ENCODE measurements around the gene IL15.
"Not testable (repeated sequence)": the region's sequence is repeated elsewhere in the genome, so short reads cannot be mapped to it uniquely, and the experiment has no call there.

Gene IL15, protein sequence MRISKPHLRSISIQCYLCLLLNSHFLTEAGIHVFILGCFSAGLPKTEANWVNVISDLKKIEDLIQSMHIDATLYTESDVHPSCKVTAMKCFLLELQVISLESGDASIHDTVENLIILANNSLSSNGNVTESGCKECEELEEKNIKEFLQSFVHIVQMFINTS

DNA sequence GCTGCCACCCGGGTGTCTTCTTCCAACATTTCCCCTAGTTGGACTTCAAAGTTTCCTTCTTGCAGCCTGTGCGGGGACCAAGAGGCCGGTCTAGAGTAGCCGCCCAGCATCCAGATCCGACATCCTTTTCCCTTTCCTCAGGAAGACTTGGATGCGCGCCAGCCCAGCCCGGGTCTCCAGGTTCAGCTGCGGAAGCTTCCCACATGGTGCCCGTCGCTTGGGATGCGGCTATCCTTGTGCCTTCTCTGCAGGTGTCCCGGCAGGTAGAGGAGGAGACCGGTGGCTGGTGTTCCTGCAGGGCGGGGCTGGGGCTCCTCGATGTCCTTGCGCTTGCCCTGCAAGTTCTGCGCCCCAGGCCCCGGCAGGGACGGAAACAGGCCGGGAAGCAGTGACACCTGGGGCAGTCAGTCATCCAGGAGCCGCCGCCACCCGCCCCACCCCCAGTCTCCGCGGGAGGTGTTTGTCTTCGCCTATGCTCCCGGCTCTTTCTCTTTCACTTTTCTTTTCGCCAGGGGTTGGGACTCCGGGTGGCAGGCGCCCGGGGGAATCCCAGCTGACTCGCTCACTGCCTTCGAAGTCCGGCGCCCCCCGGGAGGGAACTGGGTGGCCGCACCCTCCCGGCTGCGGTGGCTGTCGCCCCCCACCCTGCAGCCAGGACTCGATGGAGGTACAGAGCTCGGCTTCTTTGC lies at the start of gene IL15:
TSS of gene IL15 (plus strand) at position 502 of the 689 bp plus-strand sequence. CDS start 82,882 bp downstream, outside the sequence.
- DNase-seq (ENCODE audit: low read depth in 1 of 2, low spot score in 1 of 2): peak; percentile 32 to 55

DNA sequence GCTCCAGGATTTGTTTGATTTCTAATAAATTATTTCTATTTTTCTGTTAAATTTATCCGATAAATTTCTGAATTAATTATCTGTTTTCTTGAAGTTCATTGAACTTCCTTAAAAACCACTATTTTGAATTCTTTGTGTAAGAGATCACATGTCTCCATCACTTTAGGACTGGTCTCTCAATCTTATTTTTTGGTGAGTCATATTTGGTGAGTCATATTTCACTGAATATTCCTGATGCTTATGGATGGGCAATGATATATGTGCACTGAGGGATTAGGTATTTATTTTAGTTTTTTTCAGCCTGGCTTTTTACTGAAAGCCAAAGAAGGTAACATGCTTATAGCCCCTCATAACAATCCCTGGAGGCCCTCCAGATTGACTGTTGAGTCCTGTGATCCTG lies 48.5 kb upstream of the IL15 start:
- no peak for DNase-seq (ENCODE audit: low read depth in 1 of 2, low spot score in 1 of 2)

DNA sequence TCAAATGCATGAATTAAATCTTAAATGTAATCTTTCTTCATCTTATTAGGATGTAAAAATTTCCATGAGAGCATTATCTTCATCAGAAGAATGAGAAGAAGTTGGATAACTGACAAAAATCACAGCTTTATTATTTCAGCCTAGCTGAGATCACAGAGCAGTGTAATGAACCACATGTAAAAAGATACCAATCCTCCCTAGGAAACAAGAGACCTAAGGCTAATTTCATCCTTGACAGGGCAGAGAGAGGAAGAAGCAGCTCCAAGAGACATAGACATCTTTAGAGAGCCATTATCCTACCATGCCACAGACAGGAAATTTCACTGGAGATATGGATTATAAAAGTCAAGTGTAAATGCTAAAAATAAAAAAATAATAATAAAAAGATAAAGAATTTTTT lies 40.9 kb upstream of the IL15 start:
- DNase-seq (ENCODE audit: low read depth in 1 of 2, low spot score in 1 of 2): no peak

DNA sequence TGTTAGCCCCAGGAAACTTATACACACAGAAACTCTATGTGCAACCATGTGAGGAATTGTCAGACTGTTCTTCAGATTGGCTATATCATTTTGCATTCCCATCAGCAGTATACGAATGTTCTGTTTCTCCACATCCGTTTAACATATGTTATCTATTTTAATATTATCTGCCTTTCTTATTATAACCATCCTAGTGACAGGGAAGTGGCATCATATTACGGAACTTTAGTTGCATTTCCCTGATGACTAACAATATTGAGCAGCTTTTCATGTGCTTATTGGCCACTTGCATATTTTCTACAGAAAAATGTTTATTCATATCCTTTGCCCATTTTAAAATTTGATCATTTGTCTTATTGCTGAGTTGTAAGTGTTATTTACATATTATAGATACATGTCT lies 36.5 kb upstream of the IL15 start:
- DNase-seq (ENCODE audit: low read depth in 1 of 2, low spot score in 1 of 2): no peak

DNA sequence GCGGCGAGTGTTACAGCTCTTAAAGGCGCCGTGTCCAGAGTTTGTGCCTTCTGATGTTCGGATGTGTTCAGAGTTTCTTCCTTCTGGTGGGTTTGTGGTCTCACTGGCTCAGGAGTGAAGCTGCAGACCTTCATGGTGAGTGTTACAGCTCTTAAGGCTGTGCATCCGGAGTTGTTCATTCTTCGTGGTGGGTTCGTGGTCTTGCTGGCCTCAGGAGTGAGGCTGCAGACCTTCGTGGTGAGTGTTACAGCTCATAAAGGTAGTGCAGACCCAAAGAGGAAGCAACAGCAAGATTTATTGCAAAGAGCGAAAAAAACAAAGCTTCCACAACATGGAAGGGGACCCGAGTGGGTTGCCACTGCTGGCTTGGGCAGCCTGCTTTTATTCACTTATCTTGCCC lies 31.7 kb upstream of the IL15 start:
- DNase-seq (ENCODE audit: low read depth in 1 of 2, low spot score in 1 of 2): not testable (repeated sequence)

DNA sequence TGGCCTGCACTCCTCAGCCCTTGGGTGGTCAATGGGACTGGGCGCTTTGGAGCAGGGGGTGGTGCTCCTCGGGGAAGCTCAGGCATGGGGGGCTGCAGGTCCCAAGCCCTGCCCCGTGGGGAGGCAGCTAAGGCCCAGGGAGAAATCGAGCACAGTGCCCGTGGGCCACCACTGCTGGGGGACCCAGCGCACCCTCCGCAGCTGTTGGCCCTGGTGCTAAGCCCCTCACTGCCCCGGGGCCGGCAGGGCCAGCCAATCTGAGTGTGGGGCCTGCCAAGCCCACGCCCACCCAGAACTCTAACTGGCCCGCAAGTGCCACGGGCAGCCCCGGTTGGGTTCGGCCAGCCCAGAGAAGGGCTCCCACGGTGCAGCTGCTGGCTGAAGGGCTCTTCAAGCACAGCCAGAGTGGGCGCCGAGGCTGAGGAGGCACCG lies 30.9 kb upstream of the IL15 start:
- no peak for DNase-seq (ENCODE audit: low read depth in 1 of 2, low spot score in 1 of 2)

DNA sequence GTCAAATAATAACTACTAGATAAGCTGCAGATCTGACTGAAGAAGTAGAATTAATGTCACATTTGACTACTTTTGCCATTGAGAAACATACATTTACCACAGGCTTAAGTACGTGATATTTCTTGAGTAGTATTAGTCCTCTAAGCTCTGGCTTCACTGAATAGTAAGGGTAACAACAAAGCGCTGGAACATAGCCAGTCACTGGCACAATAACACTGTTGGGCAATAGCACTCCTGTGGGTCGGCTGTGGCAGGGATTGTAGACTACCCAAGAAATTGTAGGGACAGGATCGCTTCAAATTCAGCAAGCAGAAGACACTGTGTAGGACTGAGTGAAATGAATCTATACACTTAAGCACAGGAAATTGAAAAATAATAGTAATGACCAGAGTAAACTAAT lies 27.1 kb upstream of the IL15 start:
- no peak for DNase-seq (ENCODE audit: low read depth in 1 of 2, low spot score in 1 of 2)

DNA sequence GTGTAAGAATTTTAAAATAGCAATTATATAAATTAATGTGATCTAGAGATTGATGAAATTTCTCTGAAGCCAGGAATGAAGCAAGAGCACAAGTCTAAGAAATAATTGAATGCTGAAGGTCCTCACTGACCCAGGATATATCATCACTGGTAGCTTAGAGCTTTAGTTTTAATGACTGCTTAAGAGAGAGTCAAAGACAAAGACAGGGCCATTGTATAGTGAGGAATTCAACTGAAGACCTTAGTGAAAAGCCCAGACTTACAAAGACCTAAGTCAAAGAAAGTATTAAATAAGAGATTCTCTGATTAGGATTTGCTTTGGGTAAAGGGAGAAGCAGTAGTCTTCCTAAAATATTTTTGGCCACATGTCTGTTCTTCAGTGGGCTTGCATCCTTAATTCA lies 26.0 kb upstream of the IL15 start:
- DNase-seq (ENCODE audit: low read depth in 1 of 2, low spot score in 1 of 2): no peak

DNA sequence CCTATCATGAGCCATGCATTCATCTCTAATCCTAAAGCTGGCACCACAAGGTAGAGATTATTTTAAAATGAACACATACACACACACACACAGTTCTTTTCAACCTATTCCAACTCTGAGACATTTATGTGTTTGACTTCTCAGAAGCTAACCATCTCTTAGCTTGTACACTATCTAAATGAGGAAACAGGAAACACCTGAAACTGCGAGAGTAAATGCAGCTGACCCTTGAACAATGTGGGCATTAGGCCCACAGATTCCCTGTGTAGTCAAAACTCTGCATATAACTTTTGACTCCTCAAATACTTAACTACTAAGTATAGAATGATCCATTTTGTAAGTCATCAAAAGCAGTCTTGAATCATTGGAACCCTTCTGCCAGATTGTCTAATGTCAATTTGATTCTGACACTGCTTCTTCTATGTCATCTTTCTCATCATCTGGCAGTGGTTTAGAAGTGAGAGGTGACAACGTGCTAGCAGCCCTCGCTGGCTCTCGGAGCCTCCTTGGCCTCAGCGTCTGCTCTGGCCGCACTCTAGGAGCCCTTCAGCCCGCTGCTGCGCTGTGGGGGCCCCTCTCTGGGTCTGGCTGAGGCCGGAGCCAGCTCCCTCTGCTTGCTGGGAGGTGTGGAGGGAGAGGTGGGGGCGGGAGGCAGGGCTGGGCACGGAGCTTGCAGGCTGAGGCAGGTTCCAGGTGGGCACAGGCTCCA lies 21.4 kb upstream of the IL15 start:
- no peak for DNase-seq (ENCODE audit: low read depth in 1 of 2, low spot score in 1 of 2)

DNA sequence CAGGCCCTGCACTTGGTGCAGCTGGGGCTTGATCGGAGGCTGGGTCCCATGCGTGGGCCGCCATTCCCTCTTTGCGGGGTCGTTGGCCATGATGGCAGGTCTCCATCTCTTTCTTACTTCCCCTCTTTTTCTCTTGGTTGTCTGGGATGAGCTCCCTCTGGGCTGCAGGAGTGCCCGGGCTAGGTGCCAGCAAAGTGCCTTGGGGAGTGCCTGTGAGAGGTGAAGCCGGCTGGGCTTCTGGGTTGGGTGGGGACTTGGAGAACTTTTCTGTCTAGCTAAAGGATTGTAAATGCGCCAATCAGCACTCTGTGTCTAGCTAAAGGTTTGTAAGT lies 20.8 kb upstream of the IL15 start:
- DNase-seq (ENCODE audit: low read depth in 1 of 2, low spot score in 1 of 2): not testable (repeated sequence)

DNA sequence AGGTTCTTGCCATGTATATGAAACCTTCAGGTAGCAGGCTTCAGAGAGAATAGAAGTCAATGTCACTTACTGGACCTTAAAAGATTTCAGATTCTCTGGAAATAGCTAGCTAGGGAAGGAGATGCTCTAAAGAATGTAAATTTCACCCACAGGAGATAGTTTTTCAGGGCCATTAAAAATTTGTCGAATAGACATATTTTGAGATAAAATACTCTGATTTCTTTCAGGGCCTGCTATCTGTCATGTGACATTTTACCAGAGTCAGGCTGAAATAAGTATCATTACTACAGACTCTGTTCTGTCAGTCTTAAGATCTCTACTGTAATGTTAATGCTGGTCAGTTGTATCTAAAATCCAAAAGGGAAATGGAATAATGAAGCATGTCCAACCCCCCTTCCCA lies 15.7 kb upstream of the IL15 start:
- no peak for DNase-seq (ENCODE audit: low read depth in 1 of 2, low spot score in 1 of 2)

DNA sequence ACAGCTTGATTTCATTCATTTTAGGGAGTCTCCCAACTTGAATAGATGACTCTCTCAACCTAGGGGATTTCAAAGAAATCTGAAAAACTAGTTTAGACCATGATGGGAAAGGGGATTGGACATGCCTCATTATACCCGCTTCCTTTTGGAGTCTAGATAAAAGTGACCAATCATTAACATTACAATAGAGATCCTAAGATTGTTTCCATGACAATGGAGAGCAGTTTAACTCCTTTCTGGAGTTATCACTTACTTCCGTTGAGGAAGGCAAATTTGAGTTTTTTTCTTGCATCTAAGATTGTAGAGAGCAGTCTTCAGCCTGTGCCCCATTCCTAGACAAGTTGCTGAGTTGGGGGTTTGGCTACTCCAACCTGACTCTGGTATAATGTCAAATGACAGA lies 11.4 kb upstream of the IL15 start:
- DNase-seq (ENCODE audit: low read depth in 1 of 2, low spot score in 1 of 2): no peak

DNA sequence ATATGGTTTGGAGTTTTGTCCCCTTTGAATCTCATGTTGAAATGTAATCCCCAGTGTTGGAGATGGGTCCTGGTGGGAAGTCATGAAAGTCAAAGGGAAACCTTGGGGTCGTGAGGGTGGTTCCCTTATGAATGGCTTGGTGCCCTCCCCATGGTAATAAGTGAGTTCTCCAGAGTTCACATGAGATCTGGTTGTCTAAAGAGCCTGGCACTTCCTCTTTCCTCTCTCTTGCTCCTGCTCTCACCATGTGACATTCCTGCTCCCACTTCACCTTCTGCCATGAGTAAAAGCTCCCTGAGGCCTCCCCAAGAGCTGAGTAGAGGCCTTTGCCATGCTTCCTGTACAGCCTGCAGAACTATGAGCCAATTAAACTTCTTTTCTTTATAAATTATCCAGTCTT lies 5.5 kb upstream of the IL15 start:
- no peak for DNase-seq (ENCODE audit: low read depth in 1 of 2, low spot score in 1 of 2)

DNA sequence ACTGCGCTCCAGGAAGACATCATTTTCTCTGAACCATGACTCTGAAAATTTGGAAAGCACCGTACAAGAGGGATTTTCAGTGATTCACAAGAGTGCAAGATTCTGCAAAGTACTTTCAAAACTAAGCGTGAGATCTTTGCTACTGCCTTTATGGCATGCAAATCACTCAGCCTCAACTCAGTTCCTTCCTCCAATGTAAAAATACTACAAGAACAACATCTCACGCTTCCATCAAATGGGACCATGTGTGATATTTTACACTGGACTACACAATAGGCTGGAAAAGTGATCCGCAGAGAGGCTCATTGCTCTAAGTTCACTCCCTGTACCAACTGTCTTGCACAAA lies 674 bp upstream of the IL15 start:
- DNase-seq (ENCODE audit: low read depth in 1 of 2, low spot score in 1 of 2): no peak

DNA sequence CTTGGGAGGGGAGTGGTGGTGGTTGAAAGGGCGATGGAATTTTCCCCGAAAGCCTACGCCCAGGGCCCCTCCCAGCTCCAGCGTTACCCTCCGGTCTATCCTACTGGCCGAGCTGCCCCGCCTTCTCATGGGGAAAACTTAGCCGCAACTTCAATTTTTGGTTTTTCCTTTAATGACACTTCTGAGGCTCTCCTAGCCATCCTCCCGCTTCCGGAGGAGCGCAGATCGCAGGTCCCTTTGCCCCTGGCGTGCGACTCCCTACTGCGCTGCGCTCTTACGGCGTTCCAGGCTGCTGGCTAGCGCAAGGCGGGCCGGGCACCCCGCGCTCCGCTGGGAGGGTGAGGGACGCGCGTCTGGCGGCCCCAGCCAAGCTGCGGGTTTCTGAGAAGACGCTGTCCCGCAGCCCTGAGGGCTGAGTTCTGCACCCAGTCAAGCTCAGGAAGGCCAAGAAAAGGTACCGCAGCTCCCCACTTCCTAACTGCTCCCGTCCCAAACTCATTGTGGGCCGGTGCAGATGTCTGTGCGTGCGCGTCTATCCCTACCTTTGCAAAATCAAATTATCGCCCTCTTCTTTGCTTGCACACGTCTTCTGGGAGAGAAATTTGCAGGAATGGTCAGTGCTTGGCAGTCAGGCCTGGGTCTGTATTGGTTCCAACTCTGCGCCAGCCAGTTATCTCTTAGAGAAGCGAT lies 533 bp downstream of the IL15 start:
- DNase-seq (ENCODE audit: low read depth in 1 of 2, low spot score in 1 of 2): peak in 1 of 2 donors; percentile 4

DNA sequence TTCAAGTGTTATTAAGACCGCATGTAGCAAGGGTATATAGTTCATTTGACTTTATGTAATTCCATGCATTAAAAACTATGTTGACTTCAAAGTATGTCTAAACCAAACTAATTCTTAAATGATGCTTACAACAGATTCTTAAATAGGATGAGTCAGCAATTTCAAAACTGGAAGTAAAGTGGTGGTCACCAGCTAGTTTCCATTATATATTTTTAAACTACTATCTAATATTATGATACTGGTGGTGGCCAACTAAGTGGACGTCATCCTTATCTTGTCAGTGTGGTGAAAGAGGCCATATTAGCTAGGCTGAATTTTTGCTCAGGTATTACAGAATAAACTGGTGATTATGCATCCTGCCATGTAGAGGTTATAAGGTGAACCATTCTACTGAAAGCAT lies 1.2 kb downstream of the IL15 start:
- no peak for DNase-seq (ENCODE audit: low read depth in 1 of 2, low spot score in 1 of 2)

DNA sequence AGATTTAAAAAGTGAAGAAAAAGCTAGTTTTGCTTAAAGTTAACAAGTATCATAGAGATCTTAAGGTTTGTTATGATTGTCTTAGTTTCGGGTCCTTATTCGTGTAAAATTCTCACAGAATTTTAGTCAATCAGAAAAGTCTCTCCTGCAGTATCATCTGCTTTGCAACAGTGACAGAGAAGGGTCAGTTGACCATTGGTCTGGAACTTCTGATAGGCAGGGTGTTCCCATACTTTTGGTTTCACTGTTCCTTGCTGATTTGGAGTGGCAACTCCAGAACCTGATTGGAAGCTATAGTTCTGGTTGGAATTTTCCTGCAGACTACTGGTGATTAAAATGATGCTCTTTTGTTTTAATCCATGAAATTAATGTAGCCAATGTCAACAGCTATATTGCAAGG lies 1.8 kb downstream of the IL15 start:
- no peak for DNase-seq (ENCODE audit: low read depth in 1 of 2, low spot score in 1 of 2)

DNA sequence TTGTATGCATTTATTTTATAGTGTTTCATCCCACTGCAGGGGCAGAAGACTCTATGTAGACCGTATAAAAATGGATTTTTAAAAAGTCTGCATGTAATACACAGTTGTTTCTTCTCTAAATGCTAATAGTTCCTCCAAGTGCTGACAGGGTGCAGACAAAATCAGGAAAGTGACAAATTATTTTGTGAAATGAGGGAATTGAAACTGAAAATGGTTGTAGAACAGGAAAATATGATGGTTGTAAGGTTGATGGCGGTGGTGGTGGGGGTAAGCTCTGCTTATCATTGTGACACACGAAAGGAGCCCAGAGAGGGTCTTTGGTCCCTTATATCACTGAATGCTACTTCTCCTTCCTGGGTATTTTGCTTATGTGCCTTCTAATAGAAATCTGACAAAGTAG lies 4.3 kb downstream of the IL15 start:
- DNase-seq (ENCODE audit: low read depth in 1 of 2, low spot score in 1 of 2): no peak

DNA sequence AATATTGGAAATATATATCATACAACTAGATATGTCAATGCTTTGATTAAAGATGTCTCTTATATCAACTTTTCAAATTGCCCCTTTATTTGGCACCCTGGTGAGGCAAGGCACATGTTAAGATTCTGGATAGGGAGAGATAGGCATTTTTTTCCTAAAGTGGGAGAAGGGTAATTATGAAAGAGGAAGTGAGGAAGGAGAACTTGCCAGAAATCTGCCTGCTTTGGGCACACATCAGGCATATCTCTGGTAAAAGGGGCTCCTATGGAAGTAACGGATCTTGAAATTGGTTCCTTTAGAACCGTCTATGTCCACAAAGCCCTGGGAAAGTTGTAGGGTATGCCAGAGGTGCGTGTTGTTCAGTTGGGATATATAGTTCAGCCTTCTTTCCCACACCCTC lies 5.7 kb downstream of the IL15 start:
- no peak for DNase-seq (ENCODE audit: low read depth in 1 of 2, low spot score in 1 of 2)

DNA sequence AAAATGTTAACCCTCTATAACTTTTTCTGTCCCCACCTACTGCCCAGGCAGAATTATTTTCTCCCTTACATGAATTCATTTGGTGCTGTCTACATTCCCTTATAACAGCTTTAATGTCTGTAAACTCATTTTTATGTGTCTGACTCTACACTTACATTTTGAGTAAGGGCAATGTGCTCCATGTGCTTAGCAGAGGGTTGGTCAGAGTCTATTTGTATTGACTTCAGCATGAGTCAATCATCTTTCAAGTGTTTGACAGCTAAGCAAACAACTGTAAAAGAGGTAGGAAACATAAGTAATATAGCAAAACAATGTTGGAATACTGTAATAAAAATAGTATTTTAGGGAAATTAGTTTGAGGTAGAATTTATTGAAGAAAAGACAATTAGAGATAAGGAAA lies 6.3 kb downstream of the IL15 start:
- DNase-seq (ENCODE audit: low read depth in 1 of 2, low spot score in 1 of 2): no peak

DNA sequence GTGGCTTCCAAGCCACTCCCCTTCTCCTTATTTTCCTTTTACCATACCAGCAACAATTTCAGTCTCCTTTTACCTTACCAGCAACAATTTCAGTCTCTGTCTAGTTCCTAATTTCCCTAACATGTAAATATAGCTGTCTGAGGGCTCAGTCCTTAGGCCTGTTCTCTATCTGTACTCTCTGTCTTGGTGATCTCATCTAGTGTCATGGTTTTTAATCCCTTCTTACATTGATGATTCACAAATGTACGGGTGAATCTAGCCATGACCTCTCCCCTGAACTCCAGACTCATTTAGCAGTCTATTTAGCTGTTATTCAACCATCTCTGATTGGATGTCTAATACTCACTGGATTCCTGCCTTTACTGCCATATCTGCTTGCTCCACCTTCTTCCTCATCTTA lies 7.2 kb downstream of the IL15 start:
- no peak for DNase-seq (ENCODE audit: low read depth in 1 of 2, low spot score in 1 of 2)

DNA sequence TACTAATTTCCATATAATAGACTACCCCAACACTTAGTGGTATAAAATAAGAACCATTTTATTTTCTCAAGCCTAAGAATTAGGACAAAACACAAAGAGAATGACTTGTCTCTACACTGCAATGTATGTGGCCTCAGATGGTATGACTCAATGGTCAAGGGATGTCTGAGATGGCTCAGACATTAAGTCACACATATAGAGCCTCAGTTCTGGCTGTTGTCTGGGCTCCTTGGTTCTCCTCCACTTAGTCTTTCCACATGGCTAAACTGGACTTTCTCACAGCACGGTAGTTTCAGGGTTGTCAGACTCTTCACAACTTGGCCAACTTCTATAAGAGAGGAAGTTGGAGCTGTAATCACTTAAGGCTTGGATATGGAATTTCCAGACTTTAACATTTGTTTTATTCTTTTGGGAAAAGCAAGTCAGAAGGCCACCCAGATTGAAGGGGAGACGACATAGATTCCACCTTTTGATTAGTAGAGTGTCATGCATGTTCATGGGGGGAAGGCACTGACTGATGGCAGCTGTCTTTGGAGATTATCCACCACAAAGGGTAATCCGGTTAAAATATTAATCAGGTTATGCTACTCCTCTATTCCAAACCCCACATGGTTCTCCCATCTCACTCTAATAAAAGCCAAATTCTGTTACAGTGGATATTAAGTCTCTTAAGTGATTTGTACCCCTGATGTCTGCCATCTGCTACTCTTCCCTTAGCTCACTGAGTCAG lies 9.4 kb downstream of the IL15 start:
- no peak for DNase-seq (ENCODE audit: low read depth in 1 of 2, low spot score in 1 of 2)
